PC-9 (cell line): ENCODE measurements around the gene ABCC2.

Experiments used
- CTCF ChIP-seq: fragments of 200-600 bp; sonication (generic); conservative IDR thresholded peaks from 2 replicates; pipeline ENCODE4 v1.6.1; 2017; ENCODE audit warnings: mixed run types, antibody characterized with exemption, mild to moderate bottlenecking, moderate library complexity
- EZH2 ChIP-seq: fragments of 200-600 bp; sonication (generic); IDR thresholded peaks from 2 replicates; pipeline ENCODE4 v1.8.0; 2017; ENCODE audit warnings: antibody characterized with exemption, low read depth

- TF ChIP-seq EZH2, result no peak
- no peak for TF ChIP-seq CTCF
These were observed 39.7 kb upstream of the ABCC2 start for GRCh38 chr10:99742701-99743100.
